MM.1S (cell line): ENCODE results near the gene EGLN1.

ENCODE experiments used
- DNase-seq: peaks from one replicate; pipeline ENCODE4 v3.0.0-alpha.2; 2015
- H2AFZ ChIP-seq: fragments of 300-600 bp; sonication (generic); 2 replicates; pipeline ENCODE4 v1.6.0; 2016; ENCODE audit warnings: antibody characterized with exemption, low read length
- H3F3A ChIP-seq: fragments of 300-600 bp; sonication (generic); 2 replicates; pipeline ENCODE4 v1.6.1; 2016; ENCODE audit warnings: mild to moderate bottlenecking, antibody characterized with exemption, low read length, moderate library complexity, mixed read lengths; ENCODE audit not compliant: insufficient read depth
- H3K27ac ChIP-seq: fragments of 300-600 bp; sonication (generic); 2 replicates; pipeline ENCODE4 v1.5.1; 2016; ENCODE audit warnings: mild to moderate bottlenecking, low read length
- H3K27me3 ChIP-seq: fragments of 300-600 bp; sonication (generic); replicated peaks from 2 replicates; pipeline ENCODE4 v1.6.0; 2016; ENCODE audit warnings: low read length; ENCODE audit not compliant: insufficient read depth
- H3K36me3 ChIP-seq: fragments of 300-600 bp; sonication (generic); replicated peaks from 2 replicates; pipeline ENCODE4 v1.6.1; 2016; ENCODE audit warnings: mild to moderate bottlenecking, low read length, mixed read lengths; ENCODE audit not compliant: insufficient read depth
- H3K4me1 ChIP-seq: fragments of 300-600 bp; sonication (generic); 2 replicates; pipeline ENCODE4 v1.6.1; 2016; ENCODE audit warnings: low read length, mixed read lengths
- H3K4me2 ChIP-seq: fragments of 300-600 bp; sonication (generic); 2 replicates; pipeline ENCODE4 v1.6.0; 2016; ENCODE audit warnings: low read depth, low read length
- H3K4me3 ChIP-seq: fragments of 300-600 bp; sonication (generic); 2 replicates; pipeline ENCODE4 v1.5.1; 2016; ENCODE audit warnings: low read length, mixed read lengths
- H3K79me2 ChIP-seq: fragments of 300-600 bp; sonication (generic); 2 replicates; pipeline ENCODE4 v1.6.1; 2016; ENCODE audit warnings: mixed run types, low read length, mixed read lengths
- H3K9ac ChIP-seq: fragments of 300-600 bp; sonication (generic); 2 replicates; pipeline ENCODE4 v1.6.1; 2016; ENCODE audit warnings: low read length, mixed read lengths
- H3K9me2 ChIP-seq: fragments of 300-600 bp; sonication (generic); replicated peaks from 2 replicates; pipeline ENCODE4 v1.6.1; 2016; ENCODE audit warnings: mild to moderate bottlenecking, low read length, mixed read lengths; ENCODE audit not compliant: insufficient read depth
- H3K9me3 ChIP-seq: fragments of 300-600 bp; sonication (generic); replicated peaks from 2 replicates; pipeline ENCODE4 v1.6.1; 2016; ENCODE audit warnings: mild to moderate bottlenecking, low read length, mixed read lengths; ENCODE audit not compliant: insufficient read depth
- H4K20me1 ChIP-seq: fragments of 300-600 bp; sonication (generic); 2 replicates; pipeline ENCODE4 v1.6.1; 2016; ENCODE audit warnings: mild to moderate bottlenecking, low read length, moderate library complexity, mixed read lengths; ENCODE audit not compliant: insufficient read depth
- EZH2 ChIP-seq: fragments of 300-600 bp; sonication (generic); optimal IDR thresholded peaks from 2 replicates; pipeline ENCODE3; 2017; ENCODE audit warnings: low read depth, mild to moderate bottlenecking, antibody characterized with exemption, low read length, mixed read lengths
- EZH2phosphoT487 ChIP-seq: fragments of 300-600 bp; sonication (generic); IDR thresholded peaks from 2 replicates; pipeline ENCODE4 v1.6.1; 2018; ENCODE audit warnings: antibody characterized with exemption, low read length
- TF ChIP-seq, protein P1 (sequence below): fragments of 300-600 bp; sonication (generic); IDR thresholded peaks from 2 replicates; pipeline ENCODE4 v1.5.1; 2016; ENCODE audit warnings: antibody characterized with exemption, low read length, mixed read lengths

EGLN1 gene

DNA sequence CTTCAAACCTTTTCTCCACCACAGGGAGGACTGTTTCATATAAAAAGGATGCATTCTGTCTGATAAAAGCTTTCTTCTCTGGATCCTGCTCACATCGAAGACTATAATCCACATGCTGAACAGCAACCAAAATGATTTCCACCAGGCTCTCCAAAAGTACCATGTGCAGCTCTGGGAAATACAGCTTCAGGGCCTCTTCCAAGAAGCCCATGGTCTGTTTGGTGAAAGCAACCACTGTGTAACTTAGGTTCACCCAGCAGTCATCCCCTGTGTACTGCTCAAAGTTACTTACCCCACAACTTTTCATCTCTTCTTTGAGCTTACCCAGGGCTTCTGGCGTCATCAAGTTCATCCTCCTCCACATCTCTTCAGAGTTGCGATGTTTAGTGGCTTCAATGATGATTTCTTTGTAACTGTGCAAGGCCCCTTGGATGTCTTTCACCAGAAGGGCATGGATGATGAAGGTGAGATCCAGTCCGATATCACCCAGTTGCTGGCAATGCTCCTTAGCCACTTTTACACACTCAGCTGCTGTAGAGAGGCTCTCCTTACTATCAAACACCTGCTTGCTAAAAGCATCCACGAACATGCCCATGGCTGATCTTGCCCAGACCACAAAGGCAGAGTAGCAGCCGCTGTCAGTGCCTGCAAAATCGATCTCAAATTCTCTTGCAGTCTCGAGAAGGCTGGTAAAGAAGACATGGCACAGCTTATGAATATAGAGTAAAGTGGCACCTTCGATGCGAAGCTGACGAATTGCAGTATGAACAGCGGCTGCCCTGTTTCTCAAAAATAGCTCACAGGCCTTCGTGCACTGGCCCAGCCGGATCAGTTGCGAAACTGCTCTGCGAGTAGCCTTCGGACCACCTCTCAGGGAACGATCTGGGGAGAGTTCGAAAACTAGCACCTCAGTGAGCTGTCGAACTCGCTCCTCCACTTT is 86.2 kb downstream of the EGLN1 start:
- no peak overlapping the region for H3K9ac ChIP-seq
- peak overlapping the region; percentile 89 for H3K4me2 ChIP-seq
- peaks cover 6% of the 10 kb centered on the region for H3F3A ChIP-seq
- TF ChIP-seq, protein P1, sequence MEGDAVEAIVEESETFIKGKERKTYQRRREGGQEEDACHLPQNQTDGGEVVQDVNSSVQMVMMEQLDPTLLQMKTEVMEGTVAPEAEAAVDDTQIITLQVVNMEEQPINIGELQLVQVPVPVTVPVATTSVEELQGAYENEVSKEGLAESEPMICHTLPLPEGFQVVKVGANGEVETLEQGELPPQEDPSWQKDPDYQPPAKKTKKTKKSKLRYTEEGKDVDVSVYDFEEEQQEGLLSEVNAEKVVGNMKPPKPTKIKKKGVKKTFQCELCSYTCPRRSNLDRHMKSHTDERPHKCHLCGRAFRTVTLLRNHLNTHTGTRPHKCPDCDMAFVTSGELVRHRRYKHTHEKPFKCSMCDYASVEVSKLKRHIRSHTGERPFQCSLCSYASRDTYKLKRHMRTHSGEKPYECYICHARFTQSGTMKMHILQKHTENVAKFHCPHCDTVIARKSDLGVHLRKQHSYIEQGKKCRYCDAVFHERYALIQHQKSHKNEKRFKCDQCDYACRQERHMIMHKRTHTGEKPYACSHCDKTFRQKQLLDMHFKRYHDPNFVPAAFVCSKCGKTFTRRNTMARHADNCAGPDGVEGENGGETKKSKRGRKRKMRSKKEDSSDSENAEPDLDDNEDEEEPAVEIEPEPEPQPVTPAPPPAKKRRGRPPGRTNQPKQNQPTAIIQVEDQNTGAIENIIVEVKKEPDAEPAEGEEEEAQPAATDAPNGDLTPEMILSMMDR = no peak
- TF ChIP-seq EZH2phosphoT487 (no peak), EZH2 (no peak)
- peak overlapping the region; percentile 77 for H3K4me3 ChIP-seq
- H3K9me3 ChIP-seq = no peaks in the 10 kb centered on the region
- no peak overlapping the region for H3K27ac ChIP-seq
- peaks cover 81% of the 10 kb centered on the region for H3K79me2 ChIP-seq
- no peak overlapping the region for H2AFZ ChIP-seq
- H3K4me1 ChIP-seq = peaks cover 39% of the 10 kb centered on the region
- no peak for DNase-seq
- no peaks in the 10 kb centered on the region for H3K9me2 ChIP-seq
- H3K36me3 ChIP-seq = no peaks in the 10 kb centered on the region; the same call in none of the 2 replicates
- H3K27me3 ChIP-seq = no peaks in the 10 kb centered on the region
- H4K20me1 ChIP-seq = peaks cover 8% of the 10 kb centered on the region; the same call in 1 of the 2 replicates

DNA sequence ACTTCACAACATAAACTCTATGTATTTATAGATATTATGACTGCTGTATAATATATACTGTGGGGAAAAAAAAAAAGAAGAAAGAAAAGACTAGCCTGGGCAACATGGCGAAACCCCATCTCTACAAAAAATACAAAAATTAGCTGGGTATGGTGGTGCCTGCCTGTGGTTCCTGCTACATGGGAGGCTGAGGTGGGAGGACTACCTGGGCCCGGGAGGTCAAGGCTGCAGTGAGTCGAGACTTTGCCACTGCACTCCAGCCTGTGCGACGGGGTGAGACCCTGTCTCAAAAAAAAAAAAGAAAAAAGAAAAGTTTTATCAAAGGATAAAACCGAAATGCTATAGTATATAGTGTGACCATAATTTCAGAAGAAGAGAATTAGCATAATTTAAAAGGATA is 87.1 kb downstream of the EGLN1 start:
- H3K4me1 ChIP-seq = peaks cover 39% of the 10 kb centered on the region
- no peak for TF ChIP-seq EZH2phosphoT487
- TF ChIP-seq EZH2 = no peak
- TF ChIP-seq, protein P1 = no peak
- no peaks in the 10 kb centered on the region for H3K9me2 ChIP-seq
- H3K9me3 ChIP-seq = no peaks in the 10 kb centered on the region
- DNase-seq = no peak
- H4K20me1 ChIP-seq = peaks cover 8% of the 10 kb centered on the region; the same call in 1 of the 2 replicates
- H2AFZ ChIP-seq = no peak overlapping the region
- no peak overlapping the region for H3K9ac ChIP-seq
- H3K27ac ChIP-seq = no peak overlapping the region
- peak overlapping the region; percentile 37 for H3K4me2 ChIP-seq
- peaks cover 6% of the 10 kb centered on the region for H3F3A ChIP-seq
- H3K27me3 ChIP-seq = no peaks in the 10 kb centered on the region
- H3K79me2 ChIP-seq = peaks cover 73% of the 10 kb centered on the region
- no peaks in the 10 kb centered on the region; the same call in 1 of the 2 replicates for H3K36me3 ChIP-seq
- H3K4me3 ChIP-seq = peak overlapping the region; percentile 21; the same call in 1 of the 2 replicates

DNA sequence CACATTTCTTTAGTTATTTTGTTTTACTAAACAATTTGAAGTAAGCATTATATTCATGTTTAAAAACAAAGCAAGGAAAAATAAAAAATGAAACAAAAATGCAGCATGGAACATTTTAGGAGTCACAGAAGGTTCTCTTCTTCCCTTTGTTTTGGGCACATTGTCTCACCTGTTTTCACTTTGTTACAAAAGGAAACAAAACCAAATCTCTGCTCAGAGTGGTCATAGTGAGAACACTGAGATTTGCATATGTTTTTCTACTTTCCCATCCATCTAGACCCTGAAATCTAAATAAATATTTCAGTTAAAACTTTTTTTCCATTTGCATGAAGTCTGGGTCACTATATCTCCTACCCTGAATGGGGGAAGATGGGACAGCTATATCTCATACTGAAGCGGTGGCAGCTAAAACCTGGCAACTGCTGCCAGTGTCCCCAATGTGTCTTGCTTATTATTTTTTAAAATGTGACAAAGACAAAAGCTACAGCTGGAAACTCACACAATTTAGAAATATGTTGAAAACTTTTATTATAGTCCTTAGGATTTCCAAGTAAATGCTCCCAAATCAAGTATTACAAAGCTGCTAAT is 87.9 kb downstream of the EGLN1 start:
- H3K79me2 ChIP-seq = peaks cover 66% of the 10 kb centered on the region
- DNase-seq = no peak
- no peak overlapping the region for H2AFZ ChIP-seq
- peaks cover 6% of the 10 kb centered on the region for H3F3A ChIP-seq
- no peak overlapping the region for H3K9ac ChIP-seq
- H3K9me3 ChIP-seq = no peaks in the 10 kb centered on the region
- peak overlapping the region; percentile 37 for H3K4me2 ChIP-seq
- peak overlapping the region; percentile 21; the same call in 1 of the 2 replicates for H3K4me3 ChIP-seq
- H3K27me3 ChIP-seq = no peaks in the 10 kb centered on the region
- no peaks in the 10 kb centered on the region for H3K9me2 ChIP-seq
- peaks cover 8% of the 10 kb centered on the region; the same call in 1 of the 2 replicates for H4K20me1 ChIP-seq
- H3K27ac ChIP-seq = no peak overlapping the region
- H3K4me1 ChIP-seq = peaks cover 34% of the 10 kb centered on the region
- H3K36me3 ChIP-seq = no peaks in the 10 kb centered on the region; the same call in 1 of the 2 replicates
- TF ChIP-seq EZH2phosphoT487 (no peak), EZH2 (no peak)
- TF ChIP-seq, protein P1 = no peak
